ENCODE data around the gene CERS6. TPM values are rescaled to one million over a fixed set of nuclear protein-coding genes. Genes with fewer than 3 reads are reported as not detected.
"Not testable (repeated sequence)": the region's sequence is repeated elsewhere in the genome, so short reads cannot be mapped to it uniquely, and the experiment has no call there.

Gene CERS6
- polyA plus RNA-seq, 4 donors, result 47.1 to 61.1 (median 57.5) TPM

DNA sequence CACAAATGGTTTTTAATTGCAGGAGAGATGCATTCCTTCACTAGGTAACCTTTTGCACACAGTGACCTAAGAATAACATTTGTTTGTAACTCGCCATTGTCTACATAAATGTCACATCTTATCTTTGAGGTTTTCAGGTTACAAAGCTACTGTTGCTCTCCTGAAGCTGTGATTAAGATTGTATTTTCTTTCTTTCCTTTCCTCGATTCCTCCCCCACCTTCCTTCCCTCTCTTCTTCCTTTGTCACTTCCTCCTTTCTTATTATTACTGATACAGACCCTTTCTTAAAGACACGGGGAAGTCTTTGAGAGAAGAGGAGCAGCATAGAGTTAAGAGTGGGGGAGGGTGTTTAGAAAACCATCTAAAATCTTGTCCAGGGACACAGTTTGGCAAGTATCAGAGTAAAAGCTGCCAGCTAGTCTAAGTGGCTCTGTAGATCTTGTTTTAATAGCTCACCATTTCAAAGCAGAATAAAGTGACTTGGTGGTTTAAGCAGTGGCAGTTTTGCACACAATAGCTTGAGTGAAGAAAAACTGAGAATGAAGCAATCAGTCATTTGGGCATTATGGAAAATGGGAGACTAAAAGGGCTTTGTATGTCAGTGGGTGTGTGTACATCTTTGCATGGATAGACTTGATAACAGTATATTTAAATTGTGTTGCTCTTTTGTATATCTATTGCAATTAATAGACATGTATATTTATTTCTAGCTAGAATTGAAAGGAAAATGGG lies 10.9 kb downstream of the CERS6 start:
- no peak for DNase-seq (ENCODE audit: low read depth in 4 of 4, low spot score in 3 of 4)

- DNase-seq (ENCODE audit: low read depth in 4 of 4, low spot score in 3 of 4), result no peak
These were observed 11.7 kb downstream of the CERS6 start for GRCh38 chr2:168467729-168468128.

GRCh38 chr2:168468354-168468753 lies 12.3 kb downstream of the CERS6 start:
- DNase-seq (ENCODE audit: low read depth in 4 of 4, low spot score in 3 of 4), result no peak

GRCh38 chr2:168469281-168469988 lies 13.4 kb downstream of the CERS6 start:
- no peak for DNase-seq (ENCODE audit: low read depth in 4 of 4, low spot score in 3 of 4)

DNA sequence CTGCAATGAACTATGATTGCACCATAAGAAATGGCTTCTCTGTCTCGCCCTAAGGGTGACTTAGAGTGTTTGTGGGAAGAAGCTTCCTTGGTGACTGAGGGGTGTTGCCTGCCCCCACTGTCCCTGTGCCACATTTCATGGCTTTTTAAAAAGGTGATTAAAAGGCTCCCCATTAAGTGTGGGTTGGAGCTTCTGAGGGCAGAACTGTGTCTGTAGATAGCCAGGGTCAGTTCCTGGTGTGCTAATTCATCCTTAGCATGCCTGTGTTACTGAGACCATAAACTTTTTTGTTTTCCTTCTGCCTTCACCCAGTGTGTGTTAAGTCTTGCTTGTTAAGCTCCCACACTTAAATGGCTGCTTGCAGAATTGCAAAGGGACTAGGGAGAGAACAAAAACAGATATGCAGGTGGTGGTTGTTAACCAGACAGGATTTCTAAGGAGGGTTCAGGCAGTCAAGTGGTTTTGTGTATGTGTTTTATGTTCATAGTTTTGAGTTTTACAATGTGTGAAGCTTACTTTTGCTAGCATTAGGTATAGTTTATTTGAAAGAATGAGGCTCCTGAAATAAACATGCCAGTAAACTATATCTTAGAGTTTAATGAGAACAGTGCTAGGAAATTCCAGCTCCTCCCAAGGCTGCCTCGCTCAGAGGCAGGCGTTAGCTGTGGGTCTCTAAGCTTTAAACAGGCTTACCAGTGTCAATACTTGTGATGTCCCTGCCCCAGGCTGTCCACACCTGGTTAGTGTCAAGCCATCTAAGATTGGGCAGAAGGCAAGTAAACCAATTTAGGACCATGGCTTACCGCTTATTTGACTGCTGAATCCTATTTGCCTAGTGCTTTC lies 14.5 kb downstream of the CERS6 start:
- DNase-seq (ENCODE audit: low read depth in 4 of 4, low spot score in 3 of 4), result peak in 1 of 4 donors; percentile 32

DNA sequence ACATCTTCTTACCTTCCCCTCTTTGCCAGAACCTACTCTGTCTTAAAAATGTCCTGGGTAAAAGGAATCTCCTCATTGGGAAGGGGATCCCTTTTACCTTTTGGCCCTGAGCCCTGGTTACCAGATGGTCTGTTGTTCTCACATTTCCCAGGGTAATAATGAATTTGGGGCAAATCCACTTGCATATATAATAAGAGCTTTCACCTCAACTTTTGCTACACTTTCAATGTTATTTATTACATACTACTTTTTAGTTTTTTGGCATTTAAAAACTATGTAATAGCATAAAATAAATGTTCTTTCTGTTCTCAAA lies 15.0 kb downstream of the CERS6 start:
- no peak for DNase-seq (ENCODE audit: low read depth in 4 of 4, low spot score in 3 of 4)

DNA sequence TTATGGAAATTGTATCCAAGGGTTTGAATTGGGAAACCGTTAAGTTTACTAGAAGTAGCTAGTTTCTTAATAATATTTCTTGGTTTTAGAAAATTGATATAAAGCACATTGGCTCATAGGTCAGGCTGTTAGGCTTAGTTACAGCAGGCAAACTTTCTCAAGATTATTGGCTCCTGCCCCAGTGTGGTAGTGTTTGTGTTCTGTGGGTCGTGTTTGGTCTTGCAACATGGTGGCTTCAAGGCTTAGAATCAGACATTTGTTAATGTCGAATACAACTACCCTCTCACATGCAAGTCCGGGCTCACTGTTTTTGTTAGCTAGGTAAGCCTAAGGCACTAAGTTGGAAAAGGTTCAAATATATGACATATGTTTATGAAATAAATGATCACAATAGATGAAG lies 19.6 kb downstream of the CERS6 start:
- no peak for DNase-seq (ENCODE audit: low read depth in 4 of 4, low spot score in 3 of 4)

GRCh38 chr2:168478206-168478605 lies 22.1 kb downstream of the CERS6 start:
- no peak for DNase-seq (ENCODE audit: low read depth in 4 of 4, low spot score in 3 of 4)

DNA sequence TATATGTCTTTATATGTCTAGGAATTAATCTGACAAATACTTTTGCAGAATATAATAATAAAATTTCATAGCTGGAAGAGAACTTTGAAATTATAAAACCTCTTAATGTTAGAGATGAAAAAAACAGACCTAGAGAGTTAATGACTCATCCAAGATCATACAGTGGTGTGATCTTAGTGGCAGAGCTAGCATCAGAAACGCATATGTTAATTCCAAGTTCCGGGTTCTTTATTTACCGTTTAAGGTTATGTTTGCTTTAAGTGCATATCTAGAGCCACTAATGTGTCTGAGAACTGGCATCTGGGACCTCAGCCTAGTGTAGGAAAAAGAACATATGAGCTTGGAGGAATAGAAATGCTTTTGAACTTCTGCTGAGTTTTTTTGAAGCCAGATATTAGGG lies 24.3 kb downstream of the CERS6 start:
- no peak for DNase-seq (ENCODE audit: low read depth in 4 of 4, low spot score in 3 of 4)

- no peak for DNase-seq (ENCODE audit: low read depth in 4 of 4, low spot score in 3 of 4)
These were observed 24.9 kb downstream of the CERS6 start for GRCh38 chr2:168480825-168481585.

DNA sequence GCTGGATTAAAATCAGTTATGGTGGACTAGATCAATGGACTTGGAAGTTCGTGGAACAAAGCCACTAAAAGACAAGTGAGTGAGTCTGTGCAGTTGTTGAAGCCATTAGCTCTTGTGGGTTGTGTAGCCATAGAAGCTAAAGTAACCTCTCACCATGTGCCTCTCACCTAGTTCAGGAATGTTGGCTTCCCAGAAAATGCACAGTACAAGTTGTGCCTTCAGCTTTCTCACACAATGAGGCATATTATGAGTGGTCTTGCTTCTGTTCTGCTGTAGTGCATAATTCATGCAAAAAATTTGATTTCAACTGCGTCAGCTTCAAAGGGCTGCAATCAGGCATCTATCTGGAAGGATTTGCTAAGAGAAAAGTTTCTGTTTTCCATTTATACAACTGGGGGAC lies 26.2 kb downstream of the CERS6 start:
- no peak for DNase-seq (ENCODE audit: low read depth in 4 of 4, low spot score in 3 of 4)

- no peak for DNase-seq (ENCODE audit: low read depth in 4 of 4, low spot score in 3 of 4)
These were observed 27.1 kb downstream of the CERS6 start for GRCh38 chr2:168482952-168483831.

DNA sequence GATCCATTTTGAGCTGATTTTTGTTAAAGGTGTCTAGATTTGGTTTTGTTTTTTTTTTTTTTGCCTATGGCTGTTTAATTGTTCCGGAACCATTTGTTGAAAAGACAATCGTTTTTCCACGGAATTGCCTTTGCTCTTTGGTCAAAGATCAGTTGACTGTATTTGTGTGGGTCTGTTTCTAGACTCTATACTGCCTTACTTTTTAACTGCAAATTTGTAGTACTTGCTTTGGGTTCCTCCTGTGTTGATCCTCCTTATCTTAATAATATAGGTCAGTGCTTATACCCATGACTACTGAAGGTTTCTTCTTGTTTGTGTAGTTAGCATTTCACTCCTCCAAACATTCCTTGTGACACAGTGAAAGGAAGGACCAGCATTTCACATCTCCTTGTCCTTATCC lies 30.4 kb downstream of the CERS6 start:
- no peak for DNase-seq (ENCODE audit: low read depth in 4 of 4, low spot score in 3 of 4)

- no peak for DNase-seq (ENCODE audit: low read depth in 4 of 4, low spot score in 3 of 4)
These were observed 34.2 kb downstream of the CERS6 start for GRCh38 chr2:168490015-168490874.

GRCh38 chr2:168490946-168491605 lies 35.0 kb downstream of the CERS6 start:
- DNase-seq (ENCODE audit: low read depth in 4 of 4, low spot score in 3 of 4), result no peak

DNA sequence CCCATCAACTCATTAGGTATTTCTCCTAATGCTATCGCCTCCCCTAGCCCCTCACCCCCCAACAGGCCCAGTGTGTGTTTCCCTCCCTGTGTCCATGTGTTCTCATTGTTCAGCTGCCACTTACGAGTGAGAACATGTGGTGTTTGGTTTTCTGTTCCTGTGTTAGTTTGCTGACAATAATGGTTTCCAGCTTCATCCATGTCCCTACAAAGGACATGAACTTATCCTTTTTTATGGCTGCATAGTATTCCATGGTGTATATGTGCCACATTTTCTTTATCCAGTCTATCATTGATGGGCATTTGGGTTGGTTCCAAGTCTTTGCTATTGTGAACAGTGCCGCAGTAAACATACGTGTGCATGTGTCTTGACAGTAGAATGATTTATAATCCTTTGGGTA lies 35.7 kb downstream of the CERS6 start:
- not testable (repeated sequence) for DNase-seq (ENCODE audit: low read depth in 4 of 4, low spot score in 3 of 4)

- not testable (repeated sequence) for DNase-seq (ENCODE audit: low read depth in 4 of 4, low spot score in 3 of 4)
These were observed 37.1 kb downstream of the CERS6 start for GRCh38 chr2:168493219-168493618.

GRCh38 chr2:168494190-168494711 lies 38.2 kb downstream of the CERS6 start:
- no peak for DNase-seq (ENCODE audit: low read depth in 4 of 4, low spot score in 3 of 4)

All from right renal pelvis (tissue), 4 donors.